ENCODE measurements around the gene LNPEP.

- TF ChIP-seq POLR2A (IDR thresholded peaks at IDR 0.05) = no peak
- TF ChIP-seq, protein P1, sequence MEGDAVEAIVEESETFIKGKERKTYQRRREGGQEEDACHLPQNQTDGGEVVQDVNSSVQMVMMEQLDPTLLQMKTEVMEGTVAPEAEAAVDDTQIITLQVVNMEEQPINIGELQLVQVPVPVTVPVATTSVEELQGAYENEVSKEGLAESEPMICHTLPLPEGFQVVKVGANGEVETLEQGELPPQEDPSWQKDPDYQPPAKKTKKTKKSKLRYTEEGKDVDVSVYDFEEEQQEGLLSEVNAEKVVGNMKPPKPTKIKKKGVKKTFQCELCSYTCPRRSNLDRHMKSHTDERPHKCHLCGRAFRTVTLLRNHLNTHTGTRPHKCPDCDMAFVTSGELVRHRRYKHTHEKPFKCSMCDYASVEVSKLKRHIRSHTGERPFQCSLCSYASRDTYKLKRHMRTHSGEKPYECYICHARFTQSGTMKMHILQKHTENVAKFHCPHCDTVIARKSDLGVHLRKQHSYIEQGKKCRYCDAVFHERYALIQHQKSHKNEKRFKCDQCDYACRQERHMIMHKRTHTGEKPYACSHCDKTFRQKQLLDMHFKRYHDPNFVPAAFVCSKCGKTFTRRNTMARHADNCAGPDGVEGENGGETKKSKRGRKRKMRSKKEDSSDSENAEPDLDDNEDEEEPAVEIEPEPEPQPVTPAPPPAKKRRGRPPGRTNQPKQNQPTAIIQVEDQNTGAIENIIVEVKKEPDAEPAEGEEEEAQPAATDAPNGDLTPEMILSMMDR (IDR thresholded peaks at IDR 0.05) = no peak
Measured at GRCh38 chr5:96942078-96942477, 6.2 kb downstream of the LNPEP start.

All from Peyer's patch (tissue), 4 donors.